KOPT-K1 (cell line): ENCODE measurements around the gene LY6G6F.
A peak's percentile ranks its signal among the peaks of the same experiment; 100 is the strongest.

Experiments used
- H3K27ac ChIP-seq: fragments of 200-600 bp; sonication (generic); 2 replicates; pipeline ENCODE4 v1.5.1; 2016; ENCODE audit warnings: antibody characterized with exemption, mild to moderate bottlenecking, low read depth, low read length; ENCODE audit not compliant: poor library complexity, severe bottlenecking
- H3K36me3 ChIP-seq: fragments of 200-600 bp; sonication (generic); 2 replicates; pipeline ENCODE4 v1.5.1; 2017; ENCODE audit warnings: antibody characterized with exemption, mild to moderate bottlenecking, low read length, moderate library complexity; ENCODE audit not compliant: insufficient read depth
- H3K9me3 ChIP-seq: fragments of 200-600 bp; sonication (generic); 2 replicates; pipeline ENCODE4 v1.5.1; 2017; ENCODE audit warnings: antibody characterized with exemption, low read length, mild to moderate bottlenecking; ENCODE audit not compliant: insufficient read depth, poor library complexity, severe bottlenecking

LY6G6F gene

GRCh38 chr6:31706599-31706998 is at the start of gene LY6G6F:
Gene LY6G6F (plus strand): TSS chr6:31706866. CDS start chr6:31706907, 41 bp downstream.
- H3K36me3 ChIP-seq: no peaks in the 10 kb centered on the region
- no peaks in the 10 kb centered on the region for H3K9me3 ChIP-seq
- no peak within 1 kb of the TSS for H3K27ac ChIP-seq

- Histone ChIP-seq H3K9me3 (no peaks in the 10 kb centered on the region), H3K27ac (no peak overlapping the region), H3K36me3 (peaks cover 54% of the 10 kb centered on the region)
Measured at GRCh38 chr6:31657406-31658157, 49.1 kb upstream of the LY6G6F start.

GRCh38 chr6:31658158-31658688 is 48.4 kb upstream of the LY6G6F start:
- H3K27ac ChIP-seq: no peak overlapping the region
- H3K36me3 ChIP-seq: peaks cover 60% of the 10 kb centered on the region
- no peaks in the 10 kb centered on the region for H3K9me3 ChIP-seq

- Histone ChIP-seq H3K9me3 (no peaks in the 10 kb centered on the region), H3K27ac (peak overlapping the region; percentile 82), H3K36me3 (peaks cover 69% of the 10 kb centered on the region)
Measured at GRCh38 chr6:31658983-31659648, 47.5 kb upstream of the LY6G6F start.

- peak overlapping the region; percentile 82 for H3K27ac ChIP-seq
- no peaks in the 10 kb centered on the region for H3K9me3 ChIP-seq
- H3K36me3 ChIP-seq: peaks cover 72% of the 10 kb centered on the region
Measured at GRCh38 chr6:31659649-31660380, 46.9 kb upstream of the LY6G6F start.

- Histone ChIP-seq H3K36me3 (peaks cover 68% of the 10 kb centered on the region), H3K27ac (peak within 1 kb of the TSS; percentile 82), H3K9me3 (no peaks in the 10 kb centered on the region)
Measured at GRCh38 chr6:31660381-31661261, 46.0 kb upstream of the LY6G6F start, which contains the start of gene C6orf47. Gene C6orf47 (minus strand): TSS chr6:31660778. CDS start chr6:31659947, 831 bp downstream.

- H3K36me3 ChIP-seq: peaks cover 59% of the 10 kb centered on the region
- no peaks in the 10 kb centered on the region for H3K9me3 ChIP-seq
- H3K27ac ChIP-seq: peak overlapping the region; percentile 82
Measured at GRCh38 chr6:31661262-31662123, 45.2 kb upstream of the LY6G6F start.

- Histone ChIP-seq H3K27ac (no peak overlapping the region), H3K9me3 (no peaks in the 10 kb centered on the region), H3K36me3 (peaks cover 57% of the 10 kb centered on the region)
Measured at GRCh38 chr6:31662124-31662723, 44.4 kb upstream of the LY6G6F start.

GRCh38 chr6:31663126-31663960 is 43.3 kb upstream of the LY6G6F start:
- H3K27ac ChIP-seq: peak overlapping the region; percentile 96
- H3K36me3 ChIP-seq: peaks cover 57% of the 10 kb centered on the region
- H3K9me3 ChIP-seq: no peaks in the 10 kb centered on the region

- Histone ChIP-seq H3K9me3 (no peaks in the 10 kb centered on the region), H3K36me3 (peaks cover 60% of the 10 kb centered on the region), H3K27ac (peak overlapping the region; percentile 96)
Measured at GRCh38 chr6:31663961-31664789, 42.5 kb upstream of the LY6G6F start.

- Histone ChIP-seq H3K36me3 (peaks cover 64% of the 10 kb centered on the region), H3K27ac (peak within 1 kb of the TSS; percentile 96), H3K9me3 (no peaks in the 10 kb centered on the region)
Measured at GRCh38 chr6:31664790-31665500, 41.7 kb upstream of the LY6G6F start, which contains the start of gene GPANK1. Gene GPANK1 (minus strand): TSS chr6:31664997. CDS start chr6:31664478, 519 bp downstream.
